GM10847 (cell line): ENCODE results near the gene PLXNA2.

ENCODE experiments used
- POLR2A ChIP-seq: IDR thresholded peaks from 2 replicates; pipeline ENCODE4 v1.6.1; 2011; ENCODE audit not compliant: insufficient read length; ENCODE audit errors: extremely low read depth

Gene PLXNA2

DNA sequence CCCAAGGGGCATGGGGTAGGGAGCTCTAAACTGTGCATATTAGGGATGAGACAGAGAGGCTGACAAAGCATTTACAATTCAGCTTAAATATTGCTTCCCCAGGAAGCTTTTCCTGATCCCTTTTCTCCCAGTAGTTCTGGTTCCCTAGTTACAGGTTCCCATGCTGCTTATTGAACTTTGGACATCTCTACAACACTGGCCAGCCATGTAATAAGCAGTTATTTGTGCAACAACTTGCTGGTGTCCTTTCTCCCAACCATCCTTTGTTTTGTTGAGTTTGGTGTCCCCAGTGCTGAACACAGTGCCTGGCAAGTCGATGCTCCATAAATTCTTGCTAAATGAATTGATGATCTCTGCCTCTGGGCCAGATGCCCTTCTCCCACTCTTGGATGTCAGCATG is 80.6 kb downstream of the PLXNA2 start:
- TF ChIP-seq POLR2A: no peak

DNA sequence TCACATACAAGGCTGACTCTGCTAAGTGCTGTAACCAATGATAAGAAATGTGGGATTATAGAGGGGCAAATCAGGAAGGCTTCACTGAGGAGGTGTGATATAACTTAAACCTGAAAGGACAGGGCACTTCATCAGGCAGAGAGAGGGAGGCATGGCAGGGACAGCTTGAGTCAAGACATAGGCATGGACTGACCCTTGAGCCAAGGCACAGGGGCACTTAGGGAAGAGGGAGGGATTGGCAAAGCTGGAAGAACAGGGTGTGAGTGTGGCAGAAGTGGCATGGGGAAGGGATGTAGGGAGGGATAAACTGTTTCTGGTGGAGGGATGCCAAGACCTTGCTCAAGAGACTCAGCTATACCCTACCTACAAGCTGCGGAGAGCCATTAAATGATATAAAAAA is 81.3 kb downstream of the PLXNA2 start:
- no peak for TF ChIP-seq POLR2A

DNA sequence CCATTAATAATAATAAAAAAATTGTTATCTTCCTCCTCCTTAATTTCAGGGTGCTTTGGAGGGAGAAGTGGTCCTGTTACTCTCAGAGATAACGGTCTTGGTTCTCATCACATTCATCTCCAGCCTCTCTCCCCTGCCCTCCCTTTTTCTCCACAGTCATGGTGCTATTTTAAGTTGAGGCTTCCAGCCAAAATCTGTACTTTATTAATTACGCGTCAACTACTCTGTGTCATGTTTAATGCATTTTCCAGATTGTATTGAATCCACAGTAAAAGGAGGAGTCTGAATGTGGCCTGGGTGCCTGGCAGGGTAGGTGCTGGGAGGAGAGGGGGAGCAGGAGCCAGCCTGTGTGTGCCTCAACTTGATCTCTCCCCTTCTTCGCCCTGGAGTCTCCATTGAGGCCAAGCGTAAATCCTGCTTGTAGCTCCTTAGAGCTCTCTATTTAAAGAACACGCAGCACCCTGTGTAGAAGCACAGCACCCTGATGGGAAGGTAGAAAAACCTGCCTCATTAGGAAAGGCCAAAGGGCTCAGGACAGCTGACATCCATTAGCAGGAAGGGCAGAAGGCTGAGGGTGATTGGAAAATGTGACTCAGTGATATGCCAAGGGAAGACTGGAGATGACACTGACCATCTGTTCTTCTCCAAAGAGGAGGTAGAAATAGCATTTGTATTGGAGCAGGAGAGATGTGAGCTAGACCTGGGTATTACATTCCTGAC is 82.4 kb downstream of the PLXNA2 start:
- no peak for TF ChIP-seq POLR2A

DNA sequence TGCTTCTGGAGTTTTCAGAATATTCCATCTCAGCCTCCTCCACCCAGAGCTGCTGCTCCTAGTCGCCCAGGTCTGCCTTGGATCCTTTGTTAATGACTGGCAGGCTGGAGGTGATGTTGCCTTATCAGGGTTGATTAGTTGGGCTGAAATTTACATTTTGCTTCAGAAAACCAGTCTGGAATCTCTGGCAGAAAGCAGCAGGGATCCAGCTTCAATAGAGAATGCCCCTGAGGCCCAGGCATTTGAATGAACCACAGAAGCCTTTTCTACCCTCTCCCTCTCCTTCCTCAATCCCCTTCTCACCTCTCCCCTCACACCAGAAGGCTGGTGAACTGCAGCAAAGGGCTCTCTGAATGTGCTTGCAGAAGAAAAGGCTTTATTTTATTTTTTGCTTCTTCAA is 83.2 kb downstream of the PLXNA2 start:
- no peak for TF ChIP-seq POLR2A

DNA sequence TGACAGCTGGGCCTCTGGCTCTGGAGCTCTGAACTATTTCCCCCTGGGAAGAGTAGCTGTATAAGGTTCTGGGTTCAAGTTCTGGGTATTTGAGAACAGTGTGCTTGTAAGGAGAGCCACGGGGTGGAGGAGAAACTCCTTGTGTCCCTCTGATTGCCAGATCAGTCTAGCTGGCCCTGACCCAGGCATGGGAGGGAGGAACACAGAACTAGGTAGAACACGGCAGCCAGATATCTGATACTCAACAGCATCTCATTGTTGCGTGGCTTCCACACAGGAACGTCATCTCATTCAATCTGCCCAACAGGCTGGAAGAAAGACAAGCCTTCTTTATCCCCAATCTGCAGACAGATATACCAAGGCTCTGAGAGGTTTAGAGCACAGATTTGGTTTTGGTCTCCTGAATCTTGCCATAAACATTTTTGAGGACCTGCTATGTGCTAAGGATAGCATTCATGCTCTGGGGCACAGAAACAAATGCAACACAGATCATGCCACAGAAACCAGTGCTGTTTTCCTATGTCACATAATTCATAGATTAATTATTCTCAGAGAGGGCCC is 83.8 kb downstream of the PLXNA2 start:
- TF ChIP-seq POLR2A: no peak

DNA sequence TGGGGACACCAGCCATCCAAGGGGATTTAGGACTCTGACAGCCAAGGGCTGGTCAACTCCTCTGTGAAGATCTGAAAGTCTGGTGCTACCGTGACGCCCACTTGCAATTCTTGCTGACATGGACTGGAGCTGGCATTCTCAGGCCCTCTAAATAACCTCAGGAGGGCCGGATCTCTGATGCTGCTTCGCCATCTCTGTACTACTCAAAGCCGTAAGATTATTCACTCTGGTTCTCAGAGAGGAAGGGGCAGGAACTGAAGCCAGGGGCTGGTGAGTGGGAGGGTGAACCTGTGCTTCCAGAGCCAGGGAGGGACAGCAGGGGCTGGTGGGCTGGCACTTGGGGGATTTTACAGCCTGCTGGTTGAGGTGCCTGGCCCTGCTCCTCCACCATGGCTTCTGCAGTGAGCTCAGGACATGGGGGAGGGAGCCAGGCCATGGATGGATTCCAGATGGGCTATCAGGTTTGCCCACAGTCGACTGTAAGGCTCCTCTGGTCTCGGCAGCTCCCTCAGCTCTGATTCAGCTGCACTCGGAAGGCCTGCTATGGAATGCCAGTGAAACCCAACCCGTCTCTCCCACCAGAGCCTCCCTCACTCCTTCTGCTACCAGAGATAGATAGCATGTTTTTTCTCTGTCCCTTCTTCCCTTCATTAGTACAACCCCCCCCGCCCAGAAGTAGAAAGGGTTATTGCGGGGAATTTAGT is 84.5 kb downstream of the PLXNA2 start:
- TF ChIP-seq POLR2A: no peak

DNA sequence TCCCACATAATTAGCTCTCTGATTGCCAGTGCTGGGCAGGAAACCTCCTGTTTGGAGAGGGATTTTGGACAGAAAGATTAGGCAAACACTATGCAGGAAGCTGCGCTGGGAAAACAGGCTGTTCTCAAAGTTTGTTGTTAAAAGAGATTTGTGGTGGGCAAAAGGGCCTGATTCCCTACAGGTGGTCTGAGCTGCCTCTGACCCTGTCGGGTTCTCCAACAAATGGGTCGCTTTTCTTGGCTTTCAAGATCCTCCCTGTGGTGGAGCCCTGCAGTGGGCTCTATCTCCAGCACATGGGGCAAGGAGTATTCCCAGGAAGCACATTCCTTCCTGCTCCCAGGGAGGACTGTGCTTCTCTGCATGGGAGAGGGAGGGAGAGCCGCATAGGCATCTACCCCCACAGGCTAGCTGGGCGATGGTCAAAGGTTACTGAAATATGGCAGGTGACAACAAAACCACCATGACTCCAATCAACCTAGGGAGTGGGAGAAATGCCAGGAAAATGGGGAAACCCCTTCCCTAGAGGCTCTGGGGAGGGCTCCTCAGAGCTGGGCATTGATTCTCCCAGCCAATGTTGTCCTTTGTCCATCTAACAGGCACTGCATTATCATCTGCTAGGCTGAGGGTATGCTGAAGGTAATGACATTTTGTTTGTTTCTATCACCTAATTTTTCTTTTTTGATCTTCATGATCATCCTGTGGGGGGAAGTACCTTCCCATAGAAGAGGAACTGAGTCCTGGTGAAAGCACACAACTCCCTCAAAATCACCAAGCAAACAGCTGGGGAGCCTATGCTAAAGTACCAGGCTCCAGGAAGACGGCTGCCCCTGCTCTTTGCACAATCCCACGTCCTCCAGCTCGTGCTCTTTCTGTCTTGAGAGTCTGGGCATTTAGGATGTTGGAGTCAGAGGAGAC is 85.3 kb downstream of the PLXNA2 start:
- TF ChIP-seq POLR2A: no peak

DNA sequence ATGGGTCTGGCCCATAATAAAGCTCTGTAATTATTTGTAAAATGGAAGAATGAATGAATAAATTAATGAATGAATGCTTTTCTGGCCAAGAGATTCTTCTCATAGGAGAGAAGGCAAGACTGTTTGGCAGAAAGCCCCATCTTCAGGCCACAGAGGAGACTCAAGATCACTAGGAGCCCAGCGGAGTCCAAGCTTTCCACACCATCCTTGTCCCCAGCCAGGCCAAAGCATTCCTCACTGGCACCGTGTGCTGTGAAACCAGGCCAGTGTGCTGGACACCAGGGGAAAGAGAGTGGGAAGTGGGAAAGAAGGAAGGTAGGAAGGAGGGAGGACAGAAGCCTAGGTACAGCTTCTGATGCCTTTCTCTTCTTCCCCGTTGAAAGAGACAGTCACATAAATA is 86.4 kb downstream of the PLXNA2 start:
- TF ChIP-seq POLR2A: no peak

DNA sequence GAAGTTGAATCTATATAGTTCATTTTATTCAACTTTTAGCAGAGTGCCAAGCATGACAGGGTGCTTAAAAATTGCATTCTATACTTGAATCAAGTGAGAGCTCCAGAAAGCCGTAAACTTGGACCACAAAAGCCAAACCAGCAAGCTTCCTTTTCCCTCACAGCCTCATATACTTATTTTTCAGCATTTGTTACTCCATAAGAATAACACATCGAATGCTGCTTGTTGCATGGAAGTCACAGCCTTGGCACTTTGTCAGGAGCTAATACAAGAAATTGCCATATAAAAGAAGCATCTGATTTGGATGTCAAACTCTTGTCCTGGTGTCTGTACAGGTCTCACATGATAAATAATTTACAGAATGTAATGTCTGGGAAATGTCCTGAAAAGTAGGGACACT is 87.4 kb downstream of the PLXNA2 start:
- TF ChIP-seq POLR2A: no peak

DNA sequence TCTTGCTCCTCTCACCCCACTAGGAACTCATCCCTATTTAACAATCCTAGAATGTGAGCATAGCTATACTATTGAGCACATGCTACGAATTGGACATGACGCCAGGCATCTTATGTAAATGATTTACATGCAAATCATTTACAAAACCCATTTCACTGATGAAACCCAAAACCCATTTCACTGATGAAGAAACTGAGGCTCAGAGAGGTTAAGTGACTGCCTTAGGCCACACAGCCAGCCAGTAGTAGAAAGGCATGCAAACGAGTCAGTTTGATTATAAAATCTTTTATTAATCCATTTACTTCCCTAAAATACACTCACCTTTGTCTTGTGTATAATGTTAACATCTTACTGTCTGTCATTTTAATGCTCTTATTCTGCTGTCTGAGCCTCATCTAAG is 87.9 kb downstream of the PLXNA2 start:
- no peak for TF ChIP-seq POLR2A

DNA sequence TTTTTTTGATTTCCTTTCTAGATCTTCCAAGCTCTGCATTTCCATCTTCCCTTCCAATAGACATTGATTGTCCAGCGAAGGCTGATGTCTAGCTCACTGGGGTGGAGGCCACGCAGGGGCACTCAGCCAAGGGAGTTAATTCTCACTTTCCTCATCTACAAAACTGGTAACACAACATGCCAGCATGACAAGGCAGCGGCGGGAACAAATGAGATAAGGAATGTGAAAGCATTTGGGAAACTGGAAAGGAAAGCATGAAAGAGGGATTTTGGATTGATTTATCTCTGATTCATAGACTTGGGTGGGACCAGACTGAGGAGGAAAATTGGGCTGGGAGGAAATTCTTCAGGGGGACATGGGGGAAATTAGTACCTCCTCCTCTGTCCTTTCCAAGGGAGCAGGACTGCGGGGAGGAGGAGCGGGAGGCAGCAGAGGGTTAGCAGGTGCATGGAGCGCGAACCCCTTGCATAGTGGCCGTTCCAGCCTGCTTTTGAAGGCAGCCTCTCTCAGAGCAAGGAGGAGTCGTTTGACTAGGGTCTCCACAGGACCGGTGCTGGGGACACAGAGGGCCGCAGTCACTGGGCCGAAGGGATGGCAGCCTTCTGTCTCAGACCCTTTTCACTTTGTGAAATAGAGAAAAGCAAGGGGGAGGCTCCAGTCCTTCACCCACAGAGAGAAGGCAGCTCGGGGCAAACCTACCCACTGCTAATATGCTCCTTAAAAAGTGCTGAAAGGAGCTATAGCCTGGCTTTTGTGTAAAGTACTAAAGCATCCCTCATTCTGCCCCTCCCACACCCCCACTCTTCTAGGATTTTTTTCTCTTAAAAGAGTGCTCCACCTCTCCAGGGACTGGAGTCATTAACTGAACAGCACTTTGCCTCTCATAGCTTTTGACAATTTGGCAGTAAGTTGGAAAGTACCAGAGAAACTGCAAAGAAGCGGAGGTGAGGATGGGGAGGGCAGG is 89.2 kb downstream of the PLXNA2 start:
- TF ChIP-seq POLR2A: no peak

DNA sequence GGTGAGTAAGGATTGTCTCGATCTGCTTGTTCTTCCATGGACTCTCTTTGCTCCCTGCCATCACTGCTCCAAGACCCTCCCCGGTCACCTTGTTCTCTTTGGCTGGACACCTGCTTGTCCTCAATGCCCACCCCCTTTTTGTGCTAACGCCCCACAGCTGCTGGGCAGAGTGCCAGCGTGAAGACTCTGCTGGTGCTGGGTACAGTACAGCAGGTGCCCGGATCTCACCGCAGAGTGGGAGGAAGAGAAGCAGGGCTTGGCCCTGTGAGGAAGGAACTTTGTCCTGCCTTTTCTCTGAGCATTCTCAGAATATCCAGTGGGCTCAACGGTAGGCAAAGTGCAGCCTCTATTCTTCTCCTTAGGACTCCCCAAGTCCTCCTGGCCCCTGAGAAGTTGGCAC is 90.1 kb downstream of the PLXNA2 start:
- no peak for TF ChIP-seq POLR2A

DNA sequence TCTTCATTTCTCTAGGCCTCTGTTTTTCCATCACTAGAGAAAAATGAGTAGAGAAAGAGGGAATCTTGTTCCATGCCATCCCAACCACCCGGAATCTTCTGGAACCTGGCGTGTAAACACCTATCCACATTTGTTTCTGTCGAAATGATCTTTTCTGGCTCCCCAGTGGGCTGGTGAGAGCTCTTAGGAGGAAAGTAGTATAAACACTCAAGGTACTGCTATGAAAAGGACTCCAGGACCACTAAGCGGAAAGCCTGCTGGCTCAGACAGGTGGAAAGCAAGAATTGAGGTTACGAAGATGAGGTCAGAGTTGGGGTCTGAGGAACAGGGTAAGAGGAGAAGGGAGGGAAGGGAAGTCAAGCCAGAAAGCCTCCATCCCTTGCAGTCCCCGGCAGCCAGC is 90.8 kb downstream of the PLXNA2 start:
- no peak for TF ChIP-seq POLR2A
